Kidney (tissue), 14 donors: ENCODE measurements around the gene CNFN. TPM values are rescaled to one million over a fixed set of nuclear protein-coding genes. Genes with fewer than 3 reads are reported as not detected.

Experiments used
- DNase-seq, 5 donors: peaks; one replicate each; pipeline ENCODE4 v3.0.0-alpha.2; 2013 to 2020
- FAIRE-seq: peaks from 2 replicates; lab custom pipeline; 2012; peaks lifted over from hg19 to GRCh38; lab: Jason Lieb, UNC
- H3K27ac ChIP-seq, 2 donors: one replicate each; pipeline ENCODE4 v1.7.0; 2013; ENCODE audit warnings: low read depth in 2 of 2, low read length in 2 of 2, inconsistent platforms in 1 of 2
- H3K27me3 ChIP-seq: one replicate; pipeline ENCODE4 v1.7.1; 2013; ENCODE audit warnings: low read length, inconsistent platforms; ENCODE audit not compliant: control insufficient read depth, insufficient read depth
- H3K36me3 ChIP-seq, 3 donors: one replicate each; pipeline versions ENCODE4 v1.7.0 to v1.7.1; 2013; ENCODE audit warnings: low read length in 3 of 3, control low read depth in 1 of 3, inconsistent platforms in 1 of 3; ENCODE audit not compliant: insufficient read depth in 3 of 3, control insufficient read depth in 2 of 3
- H3K4me1 ChIP-seq, 3 donors: one replicate each; pipeline versions ENCODE4 v1.7.0 to v1.7.1; 2013; ENCODE audit warnings: low read length in 3 of 3, inconsistent platforms in 1 of 3, low read depth in 1 of 3; ENCODE audit not compliant: control insufficient read depth in 2 of 3, insufficient read depth in 2 of 3
- H3K4me3 ChIP-seq, 3 donors: one replicate each; pipeline versions ENCODE4 v1.7.0 to v1.8.1; 2013; ENCODE audit warnings: low read length in 3 of 3, control low read depth in 1 of 3, inconsistent platforms in 1 of 3
- H3K9ac ChIP-seq, 3 donors: one replicate each; pipeline versions ENCODE4 v1.7.0 to v1.7.1; 2013; ENCODE audit warnings: low read length in 3 of 3, control low read depth in 1 of 3, inconsistent platforms in 1 of 3
- H3K9me3 ChIP-seq, 3 donors: one replicate each; pipeline versions ENCODE4 v1.7.0 to v1.7.1; 2013; ENCODE audit warnings: low read length in 3 of 3, control low read depth in 1 of 3, inconsistent platforms in 1 of 3; ENCODE audit not compliant: control insufficient read depth in 2 of 3, insufficient read depth in 1 of 3
- CTCF ChIP-seq: IDR thresholded peaks from 3 replicates; pipeline ENCODE4 v1.5.1; 2012; ENCODE audit warnings: mild to moderate bottlenecking, moderate library complexity, borderline replicate concordance; ENCODE audit not compliant: insufficient read depth; ENCODE audit errors: extremely low read depth
- intact Hi-C: fragments of 100-400 bp; cut with DNase I; formaldehyde crosslinking; loops from one replicate; pipeline ENCODE4 v1.11.1; 2022
- polyA plus RNA-seq: library from polyadenylated mRNA; stranded (reverse); fragments of 350-450 nt; fragmentation: Illumina TruSeq; extraction: RNeasy Lipid Tissue Mini Kit (QIAGEN cat#74804); gene quantifications from one replicate; pipeline ENCODE4 v1.2.3, GENCODE V29; 2014; ENCODE audit warnings: low read depth, low replicate concordance; ENCODE audit not compliant: insufficient read depth
- total RNA-seq: library from RNA; stranded (reverse); fragmentation: NEBNext Ultra II Directional; extraction: Animal tissue kit (Norgen Biotek cat#: 25700); gene quantifications from one replicate; pipeline ENCODE4 v1.2.1, GENCODE V29; 2021
- donor health status: control.
- donor health status: control.
- donor health status: control.
- donor health status: control.
- donor health status: control.
- donor health status: DM: yes; HTN: yes; CAD: no.
- donor health status: Normal renal cell carcinoma (clear cell type).

CNFN gene
- total and polyA plus RNA-seq, 2 donors from 2014 or later: 2.2 to 4.9 TPM

GRCh38 chr19:42355896-42356295, 34.2 kb downstream of the CNFN start:
- Histone ChIP-seq H3K27ac (no peak overlapping the region), H3K4me1 (no peaks in the 10 kb centered on the region), H3K9me3 (no peaks in the 10 kb centered on the region), H3K9ac (no peak overlapping the region), H3K36me3 (peaks cover 0 to 23% (median 2%) of the 10 kb centered on the region in 3 donors), H3K27me3 (no peaks in the 10 kb centered on the region), H3K4me3 (no peak overlapping the region)
- DNase-seq (no peak), FAIRE-seq (no peak)
- intact Hi-C loops: no loop called here
- no peak for TF ChIP-seq CTCF

GRCh38 chr19:42353341-42354015, 36.6 kb downstream of the CNFN start:
- intact Hi-C loops: no loop called here
- DNase-seq: no peak
- Histone ChIP-seq H3K4me3 (no peak overlapping the region), H3K27ac (no peak overlapping the region), H3K9me3 (no peaks in the 10 kb centered on the region), H3K4me1 (no peaks in the 10 kb centered on the region), H3K27me3 (no peaks in the 10 kb centered on the region), H3K36me3 (peaks cover 0 to 26% (median 2%) of the 10 kb centered on the region in 3 donors), H3K9ac (no peak overlapping the region)
- no peak for FAIRE-seq
- TF ChIP-seq CTCF: no peak

GRCh38 chr19:42352301-42353259, 37.5 kb downstream of the CNFN start:
- H3K4me1 ChIP-seq: no peaks in the 10 kb centered on the region
- peaks cover 0 to 26% (median 2%) of the 10 kb centered on the region in 3 donors for H3K36me3 ChIP-seq
- TF ChIP-seq CTCF: no peak
- DNase-seq (peak in 4 of 5 donors; percentile 59 to 79 (median 68)), FAIRE-seq (no peak)
- H3K9ac ChIP-seq: no peak overlapping the region
- no peaks in the 10 kb centered on the region for H3K27me3 ChIP-seq
- no peak overlapping the region for H3K4me3 ChIP-seq
- intact Hi-C loops: no loop called here
- no peaks in the 10 kb centered on the region for H3K9me3 ChIP-seq
- H3K27ac ChIP-seq: no peak overlapping the region
